ENCODE measurements around the gene EVI2B.

DNA sequence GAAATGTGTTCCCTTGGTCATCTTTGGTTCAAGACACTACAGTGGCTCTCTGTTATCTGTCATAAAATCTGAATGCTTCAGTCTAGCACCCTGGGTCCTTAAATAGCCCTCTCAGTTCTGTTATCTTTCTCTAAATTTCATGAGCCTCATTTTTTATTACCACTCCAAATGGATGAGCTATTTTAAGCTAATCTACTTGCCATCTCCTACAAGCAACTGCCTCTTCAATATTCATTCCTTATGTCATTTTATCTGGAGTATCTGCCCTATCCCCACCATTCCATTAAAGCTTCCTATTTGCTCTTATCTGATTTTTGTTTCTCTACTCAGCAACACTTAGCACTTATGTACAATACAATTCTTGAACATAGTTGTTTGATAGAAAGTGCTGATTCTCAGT is 35.6 kb upstream of the EVI2B start:
- TF ChIP-seq POLR2AphosphoS5 (IDR thresholded peaks at IDR 0.05; ENCODE audit: insufficient read depth in 1 of 2, low read depth in 1 of 2) = no peak
- TF ChIP-seq, protein P1, sequence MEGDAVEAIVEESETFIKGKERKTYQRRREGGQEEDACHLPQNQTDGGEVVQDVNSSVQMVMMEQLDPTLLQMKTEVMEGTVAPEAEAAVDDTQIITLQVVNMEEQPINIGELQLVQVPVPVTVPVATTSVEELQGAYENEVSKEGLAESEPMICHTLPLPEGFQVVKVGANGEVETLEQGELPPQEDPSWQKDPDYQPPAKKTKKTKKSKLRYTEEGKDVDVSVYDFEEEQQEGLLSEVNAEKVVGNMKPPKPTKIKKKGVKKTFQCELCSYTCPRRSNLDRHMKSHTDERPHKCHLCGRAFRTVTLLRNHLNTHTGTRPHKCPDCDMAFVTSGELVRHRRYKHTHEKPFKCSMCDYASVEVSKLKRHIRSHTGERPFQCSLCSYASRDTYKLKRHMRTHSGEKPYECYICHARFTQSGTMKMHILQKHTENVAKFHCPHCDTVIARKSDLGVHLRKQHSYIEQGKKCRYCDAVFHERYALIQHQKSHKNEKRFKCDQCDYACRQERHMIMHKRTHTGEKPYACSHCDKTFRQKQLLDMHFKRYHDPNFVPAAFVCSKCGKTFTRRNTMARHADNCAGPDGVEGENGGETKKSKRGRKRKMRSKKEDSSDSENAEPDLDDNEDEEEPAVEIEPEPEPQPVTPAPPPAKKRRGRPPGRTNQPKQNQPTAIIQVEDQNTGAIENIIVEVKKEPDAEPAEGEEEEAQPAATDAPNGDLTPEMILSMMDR (IDR thresholded peaks at IDR 0.05) = no peak

Measured in vagina (tissue), 2 donors.